HL-60 (cell line): Measurements from ENCODE around the gene HEYL.

ENCODE experiments used
- CTCF ChIP-seq: IDR thresholded peaks from one replicate; pipeline ENCODE4 v1.5.1; 2011; ENCODE audit warnings: low read length, control low read depth, inconsistent platforms; ENCODE audit not compliant: insufficient read depth
- GABPA ChIP-seq: IDR thresholded peaks from 2 replicates; pipeline ENCODE4 v1.6.1; 2012; ENCODE audit warnings: low read depth
- POLR2AphosphoS5 ChIP-seq: IDR thresholded peaks from 2 replicates; pipeline ENCODE4 v1.6.1; 2012; ENCODE audit warnings: low read depth
- SPI1 ChIP-seq: IDR thresholded peaks from 2 replicates; pipeline ENCODE4 v1.6.1; 2012; ENCODE audit warnings: low read depth, mild to moderate bottlenecking, borderline replicate concordance

- TF ChIP-seq CTCF = no peak
- no peak for TF ChIP-seq GABPA
- TF ChIP-seq POLR2AphosphoS5 = no peak
- no peak for TF ChIP-seq SPI1
Observed at GRCh38 chr1:39637361-39637760, 2.1 kb downstream of the HEYL start.
